ENCODE measurements around the gene KDM4C. TPM values are rescaled to one million over a fixed set of nuclear protein-coding genes. Genes with fewer than 3 reads are reported as not detected.
A peak's percentile ranks its signal among the peaks of the same experiment; 100 is the strongest.
"Not testable (repeated sequence)": the region's sequence is repeated elsewhere in the genome, so short reads cannot be mapped to it uniquely, and the experiment has no call there.

Gene KDM4C
- total RNA-seq, 4 donors from 2014 or later, result 25.2 to 41.1 (median 26.4) TPM

- H3K9me3 ChIP-seq, result no peaks in the 10 kb centered on the region
- peaks cover 27 to 78% (median 66%) of the 10 kb centered on the region in 4 donors for H3K4me1 ChIP-seq
- no peak overlapping the region for H3K4me3 ChIP-seq
- H3K36me3 ChIP-seq, result no peaks in the 10 kb centered on the region
- TF ChIP-seq CTCF (IDR thresholded peaks at IDR 0.05) (no peak), EP300 (IDR thresholded peaks at IDR 0.05) (no peak), POLR2A (IDR thresholded peaks at IDR 0.05; ENCODE audit: low read depth) (no peak)
- H3K27me3 ChIP-seq, result no peaks in the 10 kb centered on the region
- no peak overlapping the region for H3K27ac ChIP-seq (replicated peaks in 1 of 4)
- intact Hi-C loops (cut with DNase I), result no loop called here
- WGBS, result 100% methylated on average over 1 of the region's 1 CpG
- peak; percentile 70 for DNase-seq (ENCODE audit: extremely low spot score)
Measured at GRCh38 chr9:6785682-6786081, 27.9 kb downstream of the KDM4C start.

- intact Hi-C loops (cut with DNase I), result no loop called here
Measured at GRCh38 chr9:6787793-6788161, 30.0 kb downstream of the KDM4C start.

DNA sequence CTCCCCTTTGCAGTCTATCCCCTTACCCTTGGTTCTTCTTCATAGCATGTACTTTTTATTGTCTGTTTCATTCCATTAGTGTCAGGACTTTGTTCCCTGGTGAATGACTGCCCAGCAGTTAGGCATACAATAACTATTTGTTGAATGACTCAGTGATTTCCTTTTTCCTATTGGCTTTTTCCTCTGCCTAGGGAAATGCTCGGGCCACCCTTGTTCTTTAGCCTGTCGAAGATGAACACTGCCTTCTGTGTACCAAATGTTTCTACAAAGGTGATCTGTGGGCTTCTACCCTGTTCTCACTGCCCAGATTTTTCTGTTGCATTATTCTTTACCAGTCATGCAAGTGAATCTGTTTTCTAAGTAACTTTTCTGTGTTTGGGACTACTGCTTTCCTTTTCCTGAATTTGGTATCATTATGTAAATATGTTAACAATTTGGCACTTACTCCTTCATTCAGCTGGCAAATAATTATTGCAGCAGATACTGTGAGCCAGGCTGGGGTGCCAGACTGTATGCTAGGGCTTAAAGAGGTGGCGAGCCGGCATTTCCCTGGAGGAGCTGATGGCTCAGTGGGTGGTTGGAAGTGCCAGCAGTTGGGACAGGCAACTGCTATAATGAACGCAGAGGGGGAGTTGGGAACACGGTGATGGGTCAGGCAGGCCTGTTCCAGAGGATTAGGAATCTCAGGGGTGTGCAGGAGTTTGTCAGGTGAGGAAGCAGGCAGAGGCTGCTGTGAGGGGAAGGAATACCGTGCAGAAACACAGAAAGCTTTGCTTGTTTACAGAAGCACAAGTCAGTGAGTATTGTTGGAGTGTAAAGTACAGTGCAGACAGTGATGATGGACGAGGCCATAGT, 30.6 kb downstream of the KDM4C start:
- DNase-seq (ENCODE audit: extremely low spot score), result peak; percentile 86

More at GRCh38 chr9:6787793-6788161, 30.0 kb downstream of the KDM4C start:
- no peak for TF ChIP-seq EP300 (IDR thresholded peaks at IDR 0.05)
- no peak for TF ChIP-seq POLR2AphosphoS5 (IDR thresholded peaks at IDR 0.05)
- TF ChIP-seq POLR2A (IDR thresholded peaks at IDR 0.05; ENCODE audit: low read depth), result no peak
- no peak for TF ChIP-seq CTCF (IDR thresholded peaks at IDR 0.05)
- no peaks in the 10 kb centered on the region for H3K27me3 ChIP-seq
- DNase-seq (ENCODE audit: extremely low spot score), result peak; percentile 70
- H3K4me3 ChIP-seq, result no peak overlapping the region
- no peaks in the 10 kb centered on the region for H3K9me3 ChIP-seq
- H3K27ac ChIP-seq (replicated peaks in 1 of 4), result peak overlapping the region in 1 of 4 donors; percentile 33
- H3K36me3 ChIP-seq, result peaks cover 0 to 1% (median under 1%) of the 10 kb centered on the region in 4 donors
- WGBS, result 78% methylated on average over 3 of the region's 3 CpGs
- H3K4me1 ChIP-seq, result peaks cover 15 to 57% (median 47%) of the 10 kb centered on the region in 4 donors

GRCh38 chr9:6789017-6789338, 31.2 kb downstream of the KDM4C start:
- H3K9me3 ChIP-seq; H3K27me3 ChIP-seq; H3K27ac ChIP-seq (replicated peaks in 1 of 4); H3K4me3 ChIP-seq; intact Hi-C loops (cut with DNase I): not testable (repeated sequence)
- WGBS, result 94% methylated on average over 9 of the region's 9 CpGs
- Histone ChIP-seq H3K36me3 (peaks cover 0 to 13% (median 8%) of the 10 kb centered on the region in 4 donors), H3K4me1 (peaks cover 15 to 50% (median 39%) of the 10 kb centered on the region in 4 donors)
- peak; percentile 1 for DNase-seq (ENCODE audit: extremely low spot score)

More for the DNA sequence above, 30.6 kb downstream of the KDM4C start:
- Histone ChIP-seq H3K36me3 (peaks cover 0 to 7% (median 4%) of the 10 kb centered on the region in 4 donors), H3K27me3 (no peaks in the 10 kb centered on the region), H3K4me3 (no peak overlapping the region), H3K9me3 (no peaks in the 10 kb centered on the region), H3K27ac (replicated peaks in 1 of 4) (no peak overlapping the region), H3K4me1 (peaks cover 15 to 53% (median 42%) of the 10 kb centered on the region in 4 donors)
- intact Hi-C loops (cut with DNase I), result no loop called here
- TF ChIP-seq CTCF (IDR thresholded peaks at IDR 0.05), result no peak
- peak in 1 of 2 donors; percentile 19 for TF ChIP-seq POLR2AphosphoS5 (IDR thresholded peaks at IDR 0.05)
- WGBS, result 59% methylated on average over 8 of the region's 8 CpGs

DNA sequence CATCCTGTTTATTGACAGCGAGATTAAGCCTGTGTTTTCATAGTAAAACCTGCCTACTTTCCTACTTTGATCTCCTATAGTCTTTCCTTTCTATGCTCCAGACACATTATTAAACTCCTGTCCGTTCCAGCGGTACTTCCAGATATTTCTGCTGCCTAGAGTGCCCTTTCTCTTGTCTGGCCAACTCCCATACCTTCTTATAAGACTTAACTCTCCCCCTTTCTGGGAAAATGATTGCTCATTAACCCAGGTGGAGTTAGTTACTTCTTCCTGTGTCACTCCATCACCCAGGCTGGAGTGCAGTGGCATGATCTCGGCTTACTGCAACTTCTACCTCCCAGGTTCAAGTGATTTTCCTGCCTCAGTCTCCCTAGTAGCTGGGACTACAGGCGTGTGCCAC, 33.1 kb downstream of the KDM4C start:
- Histone ChIP-seq H3K27me3 (no peaks in the 10 kb centered on the region), H3K4me1 (peaks cover 15 to 32% (median 24%) of the 10 kb centered on the region in 4 donors), H3K36me3 (peaks cover 0 to 24% (median 16%) of the 10 kb centered on the region in 4 donors), H3K9me3 (no peaks in the 10 kb centered on the region), H3K27ac (replicated peaks in 1 of 4) (no peak overlapping the region), H3K4me3 (no peak overlapping the region)
- peak; percentile 31 for DNase-seq (ENCODE audit: extremely low spot score)
- intact Hi-C loops (cut with DNase I), result no loop called here
- TF ChIP-seq EP300 (IDR thresholded peaks at IDR 0.05), result no peak
- TF ChIP-seq POLR2A (IDR thresholded peaks at IDR 0.05; ENCODE audit: low read depth), result no peak
- TF ChIP-seq POLR2AphosphoS5 (IDR thresholded peaks at IDR 0.05), result no peak
- 91% methylated on average over 5 of the region's 5 CpGs for WGBS
